GM10266 (cell line): Measurements from ENCODE around the gene DTWD1.

Experiments used
- DNase-seq: peaks from one replicate; pipeline ENCODE4 v3.0.0; 2012; ENCODE audit errors: extremely low spot score
- TF ChIP-seq, protein P1 (sequence below): IDR thresholded peaks from 2 replicates; pipeline ENCODE4 v1.5.1; 2012; ENCODE audit warnings: mild to moderate bottlenecking, low read depth; ENCODE audit not compliant: control insufficient read depth, insufficient read depth; ENCODE audit errors: missing control alignments

Gene DTWD1

DNA sequence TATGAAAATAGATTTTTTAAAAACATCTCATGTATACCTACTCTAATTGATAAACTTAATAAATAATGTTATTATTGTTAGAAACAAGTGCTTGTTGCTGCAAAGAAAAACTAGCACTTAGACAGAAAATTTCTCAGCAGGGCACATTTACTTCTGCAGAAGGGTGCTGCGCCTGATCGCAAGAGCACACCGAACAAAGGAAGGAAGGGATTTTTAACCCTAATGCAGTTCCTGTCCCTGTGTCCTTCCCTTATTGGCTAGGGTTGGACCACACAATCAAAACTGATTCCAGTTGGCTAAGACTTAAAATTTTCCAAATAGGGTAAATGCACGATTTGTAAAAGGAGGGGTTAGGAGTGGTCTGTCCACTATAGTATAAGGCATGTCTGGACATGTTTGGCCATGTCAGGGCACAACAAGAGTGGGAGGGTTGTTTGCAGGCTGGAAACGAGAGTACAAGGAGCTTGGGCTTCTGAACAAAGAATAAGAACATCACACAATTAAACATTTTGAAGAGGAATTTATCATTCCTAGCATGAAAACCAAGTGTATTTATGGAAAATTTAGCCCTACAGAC lies 4.7 kb downstream of the DTWD1 start:
- no peak for DNase-seq
- TF ChIP-seq, protein P1, sequence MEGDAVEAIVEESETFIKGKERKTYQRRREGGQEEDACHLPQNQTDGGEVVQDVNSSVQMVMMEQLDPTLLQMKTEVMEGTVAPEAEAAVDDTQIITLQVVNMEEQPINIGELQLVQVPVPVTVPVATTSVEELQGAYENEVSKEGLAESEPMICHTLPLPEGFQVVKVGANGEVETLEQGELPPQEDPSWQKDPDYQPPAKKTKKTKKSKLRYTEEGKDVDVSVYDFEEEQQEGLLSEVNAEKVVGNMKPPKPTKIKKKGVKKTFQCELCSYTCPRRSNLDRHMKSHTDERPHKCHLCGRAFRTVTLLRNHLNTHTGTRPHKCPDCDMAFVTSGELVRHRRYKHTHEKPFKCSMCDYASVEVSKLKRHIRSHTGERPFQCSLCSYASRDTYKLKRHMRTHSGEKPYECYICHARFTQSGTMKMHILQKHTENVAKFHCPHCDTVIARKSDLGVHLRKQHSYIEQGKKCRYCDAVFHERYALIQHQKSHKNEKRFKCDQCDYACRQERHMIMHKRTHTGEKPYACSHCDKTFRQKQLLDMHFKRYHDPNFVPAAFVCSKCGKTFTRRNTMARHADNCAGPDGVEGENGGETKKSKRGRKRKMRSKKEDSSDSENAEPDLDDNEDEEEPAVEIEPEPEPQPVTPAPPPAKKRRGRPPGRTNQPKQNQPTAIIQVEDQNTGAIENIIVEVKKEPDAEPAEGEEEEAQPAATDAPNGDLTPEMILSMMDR = no peak

GRCh38 chr15:49627407-49627877 lies 6.6 kb downstream of the DTWD1 start:
- TF ChIP-seq, protein P1 = no peak
- DNase-seq = no peak

DNA sequence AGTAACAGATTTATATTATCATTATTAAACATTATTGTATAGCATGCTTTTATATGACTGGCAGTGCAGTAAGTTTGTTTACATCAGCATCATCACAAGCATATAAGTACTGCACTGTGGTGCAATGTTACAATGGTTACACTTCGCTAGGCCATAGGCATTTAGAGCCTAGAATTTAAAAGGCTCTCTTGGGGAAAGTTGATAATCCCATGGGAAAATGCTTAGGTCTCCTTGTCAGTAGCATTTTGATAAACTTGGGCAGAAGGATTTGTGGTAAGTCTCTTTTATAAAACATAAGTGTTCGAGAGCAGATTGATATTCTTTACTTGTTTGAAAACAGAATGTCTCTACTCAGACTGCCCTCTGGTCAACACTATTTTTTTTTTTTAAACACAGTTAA lies 7.5 kb downstream of the DTWD1 start:
- DNase-seq = no peak
- TF ChIP-seq, protein P1 = no peak

GRCh38 chr15:49637857-49638256 lies 17.0 kb downstream of the DTWD1 start:
- no peak for DNase-seq
- TF ChIP-seq, protein P1 = no peak

GRCh38 chr15:49644364-49644794 lies 23.5 kb downstream of the DTWD1 start:
- DNase-seq = no peak
- TF ChIP-seq, protein P1 = no peak

- DNase-seq = no peak
- TF ChIP-seq, protein P1 = no peak
Observed at GRCh38 chr15:49645277-49645676, 24.4 kb downstream of the DTWD1 start.

GRCh38 chr15:49645941-49646340 lies 25.1 kb downstream of the DTWD1 start:
- TF ChIP-seq, protein P1 = no peak

More at GRCh38 chr15:49645941-49646340, 25.1 kb downstream of the DTWD1 start:
- DNase-seq = no peak
